GM18519 (cell line): Measurements from ENCODE around the gene LRRC1.

ENCODE experiments used
- ATAC-seq: cut with Tn5 transposase; IDR thresholded peaks from one replicate; pipeline ENCODE4 v1.9.1; 2021; ENCODE audit warnings: mild to moderate bottlenecking, moderate library complexity; ENCODE audit not compliant: unreplicated experiment, low FRiP score

LRRC1 gene

DNA sequence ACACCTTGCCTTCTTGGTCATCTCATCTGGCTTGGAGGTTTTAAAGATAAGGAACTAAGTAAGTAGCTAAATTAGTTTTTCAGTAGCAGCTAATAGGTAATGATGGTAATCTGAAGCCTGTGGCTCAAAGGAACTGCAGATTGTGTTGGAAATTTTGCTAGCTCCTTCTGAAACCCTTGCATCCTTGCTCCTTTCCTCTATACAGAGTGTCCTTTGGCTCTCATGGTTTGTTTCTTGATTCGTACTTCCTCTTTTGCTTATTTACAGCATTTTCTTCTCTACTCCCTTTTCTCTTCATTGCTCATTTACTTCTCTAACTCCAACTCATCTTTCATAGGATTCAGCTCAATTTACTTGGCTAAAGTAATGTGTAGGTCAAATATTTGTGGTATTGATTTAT is 19.0 kb downstream of the LRRC1 start:
- no peak for ATAC-seq

DNA sequence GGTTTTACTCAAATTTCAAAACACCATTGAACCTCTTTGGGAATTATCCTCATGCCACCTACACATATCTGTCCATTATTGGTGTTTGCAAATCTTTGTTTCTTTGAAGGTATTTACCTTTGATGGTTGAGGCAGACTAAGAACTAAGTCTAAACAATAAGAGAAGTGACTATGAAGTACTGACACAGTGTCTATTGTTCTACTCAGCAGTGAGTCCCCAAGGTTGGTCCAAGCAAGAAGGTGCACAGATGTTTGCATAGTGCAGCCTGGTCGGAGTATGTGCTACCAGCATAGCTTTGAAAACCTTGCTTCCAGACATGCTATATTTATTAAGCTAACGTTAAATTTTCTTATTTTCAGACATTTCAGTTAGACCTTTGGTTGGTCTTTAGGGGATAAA is 19.5 kb downstream of the LRRC1 start:
- ATAC-seq: no peak

DNA sequence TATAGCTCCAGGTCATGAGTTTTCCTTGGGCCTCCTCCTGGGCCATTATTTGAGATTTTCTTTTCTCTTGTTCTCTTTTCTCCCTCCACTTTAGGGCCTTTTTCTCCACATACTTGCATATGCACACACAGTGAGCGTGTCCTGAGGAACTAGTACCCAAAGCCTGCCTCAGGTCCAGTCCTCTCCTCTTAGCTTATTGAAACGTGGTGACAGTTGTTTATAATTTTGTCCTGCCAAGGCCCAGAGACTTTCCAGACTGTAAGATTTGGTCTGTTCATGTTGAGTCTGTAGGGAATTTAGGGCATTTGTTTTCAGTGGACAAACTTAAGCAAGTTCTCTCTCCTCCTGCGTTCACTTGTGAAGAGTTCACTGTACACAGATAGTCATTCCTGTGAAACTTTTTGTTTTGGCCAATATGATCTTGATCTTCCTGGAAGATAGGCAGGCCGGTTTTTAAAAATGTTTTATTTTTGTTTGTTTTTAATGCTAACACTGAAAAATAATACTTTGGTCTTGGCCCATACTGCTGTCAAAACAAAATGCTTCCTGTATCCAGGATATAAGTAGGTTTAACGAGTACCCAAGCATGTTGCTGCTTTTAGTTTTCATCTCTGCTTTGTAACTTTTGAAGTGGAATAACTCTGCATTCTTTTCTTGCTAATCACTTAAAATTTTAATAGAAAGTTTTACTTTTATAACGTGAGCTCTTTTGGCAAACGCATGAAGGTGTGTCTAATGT is 20.7 kb downstream of the LRRC1 start:
- no peak for ATAC-seq

DNA sequence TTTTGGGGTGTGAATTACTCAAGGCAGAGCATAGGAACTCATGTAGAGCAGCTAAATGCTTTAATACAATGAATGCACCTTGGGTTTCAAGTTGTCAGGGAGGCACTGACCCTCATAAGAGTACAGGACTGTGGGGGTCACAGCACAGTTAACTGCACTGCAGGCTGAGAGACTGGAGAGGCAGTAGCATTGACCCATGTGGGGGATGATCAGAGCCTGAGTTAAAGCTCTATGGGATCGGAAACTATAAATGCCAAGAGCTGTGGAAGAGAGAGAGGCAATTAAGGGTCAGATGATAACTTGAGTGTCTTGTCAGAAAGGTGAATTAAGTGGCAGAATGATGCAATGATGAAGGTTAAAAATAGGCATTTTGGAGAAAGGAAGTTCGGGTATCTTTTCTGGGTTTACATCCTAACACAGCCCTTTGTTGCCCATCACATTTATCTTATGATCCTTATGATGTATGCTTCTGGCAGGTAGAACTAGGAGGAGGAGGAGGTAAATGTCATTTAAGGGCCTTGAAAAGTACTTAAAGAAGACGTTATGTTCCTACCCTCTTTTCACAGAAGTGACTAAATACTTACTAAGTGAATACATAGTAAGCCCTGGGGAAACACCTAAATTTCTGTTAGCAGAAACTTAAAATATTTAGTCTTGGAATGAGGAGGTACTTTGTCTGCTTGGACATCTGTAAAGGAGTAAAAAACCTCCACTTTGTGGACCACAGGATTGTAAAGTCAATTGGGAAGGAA is 24.2 kb downstream of the LRRC1 start:
- ATAC-seq: no peak

DNA sequence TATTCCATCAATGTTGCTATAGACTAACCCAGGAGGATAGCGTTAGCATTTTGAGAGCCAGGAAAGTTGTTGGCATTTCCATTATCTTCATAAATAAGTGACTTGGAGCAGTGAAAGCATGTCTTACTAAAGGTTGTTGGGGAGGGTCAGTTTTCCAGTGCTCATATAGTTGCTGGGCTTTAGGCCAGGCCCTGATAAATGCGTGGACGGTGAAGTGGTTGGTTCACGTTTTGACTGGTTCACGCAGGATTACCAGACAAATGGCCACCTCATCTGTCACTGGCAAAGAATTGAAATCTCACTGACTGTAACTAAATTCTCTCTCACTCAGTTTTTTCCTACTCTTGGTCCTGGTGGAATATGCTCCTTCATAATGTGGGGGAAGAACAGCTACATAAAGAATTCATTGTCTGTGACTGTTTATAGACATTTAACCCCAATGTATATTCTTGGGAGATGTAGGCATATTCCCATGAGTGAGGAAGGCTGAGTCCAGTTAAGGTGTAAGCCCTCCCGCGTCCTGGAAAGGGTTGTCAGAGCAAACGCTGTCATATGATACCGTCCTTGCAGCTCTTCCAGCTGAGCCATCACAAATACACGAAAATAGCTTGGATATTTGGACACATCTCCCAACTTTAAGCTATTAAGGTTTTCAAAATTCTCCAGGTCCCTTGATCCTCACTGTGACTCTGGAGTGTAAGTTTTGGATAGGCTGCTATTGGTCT is 27.8 kb downstream of the LRRC1 start:
- no peak for ATAC-seq

DNA sequence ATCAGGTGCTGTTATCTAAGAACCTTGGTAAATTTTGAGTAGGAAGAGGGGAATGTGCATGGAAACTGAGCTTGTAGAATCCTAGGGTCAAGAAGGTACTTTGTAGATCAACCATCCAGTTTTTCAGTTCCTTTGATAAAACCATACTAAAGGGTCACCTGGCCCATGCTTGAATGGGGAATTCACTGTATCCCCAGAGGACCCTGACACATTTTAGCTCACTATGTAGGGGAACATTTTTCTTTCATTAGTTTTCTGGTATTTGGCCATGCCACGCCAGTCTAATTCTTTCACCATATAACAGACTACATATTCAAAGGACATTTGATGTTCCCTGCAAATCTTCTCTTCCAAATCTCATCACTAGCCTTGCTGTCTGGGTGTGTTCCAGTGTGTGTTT is 29.9 kb downstream of the LRRC1 start:
- ATAC-seq: no peak

DNA sequence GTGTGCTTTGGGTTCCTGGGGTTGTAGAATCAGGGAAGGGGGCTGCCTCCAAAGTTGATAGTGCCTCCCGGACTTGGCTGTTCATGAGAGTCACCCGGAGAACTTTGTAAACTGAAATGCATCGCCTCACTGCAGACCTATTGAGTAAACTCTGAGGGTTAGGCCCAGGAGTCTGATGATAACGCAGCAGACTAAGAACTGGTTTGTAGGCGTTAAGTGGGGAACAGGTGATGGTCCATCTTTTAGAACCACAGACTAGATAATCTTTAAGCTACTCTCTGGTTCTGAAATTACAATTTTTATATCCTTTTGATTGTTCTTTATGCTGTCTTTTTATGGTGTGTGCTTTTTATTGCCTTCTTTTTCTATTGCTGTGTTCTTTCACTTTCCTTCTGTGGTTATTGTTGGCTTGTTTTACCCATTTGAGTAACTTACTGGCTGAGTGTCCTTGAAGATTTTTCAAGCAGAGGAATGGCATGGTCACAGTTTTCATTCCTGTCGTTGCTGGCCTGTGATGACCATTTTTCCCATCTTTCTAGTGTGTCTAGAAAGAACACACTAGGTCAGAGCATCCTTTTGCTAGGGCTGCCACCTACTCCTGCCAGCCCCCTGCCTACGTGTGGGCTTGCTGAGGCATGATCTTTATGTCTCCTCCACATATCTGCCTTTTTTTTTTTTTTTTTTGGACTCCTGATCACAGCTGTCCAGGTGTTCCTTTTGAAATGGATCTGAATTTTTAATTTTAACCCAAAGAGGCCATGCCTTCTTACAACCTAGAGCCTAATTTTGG is 30.9 kb downstream of the LRRC1 start:
- ATAC-seq: no peak

DNA sequence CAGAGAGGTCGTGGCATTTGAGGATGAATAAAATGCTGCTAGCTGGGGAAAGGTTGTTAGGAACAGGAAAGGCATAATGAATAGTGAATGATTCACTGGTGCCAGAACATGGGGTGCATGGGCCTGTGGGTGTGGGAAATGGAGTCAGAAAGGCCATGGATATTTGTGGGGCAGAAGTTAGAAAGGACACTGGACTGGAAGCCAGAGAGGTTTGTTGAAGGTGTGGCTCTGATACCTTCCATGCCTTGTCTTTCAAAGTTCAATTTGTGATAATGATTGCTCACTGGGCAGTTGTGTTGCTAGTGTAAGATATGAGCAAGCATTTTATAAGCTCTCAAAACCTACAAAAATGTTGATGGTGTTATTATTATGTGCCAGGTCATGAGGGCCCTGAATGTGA is 32.7 kb downstream of the LRRC1 start:
- no peak for ATAC-seq

DNA sequence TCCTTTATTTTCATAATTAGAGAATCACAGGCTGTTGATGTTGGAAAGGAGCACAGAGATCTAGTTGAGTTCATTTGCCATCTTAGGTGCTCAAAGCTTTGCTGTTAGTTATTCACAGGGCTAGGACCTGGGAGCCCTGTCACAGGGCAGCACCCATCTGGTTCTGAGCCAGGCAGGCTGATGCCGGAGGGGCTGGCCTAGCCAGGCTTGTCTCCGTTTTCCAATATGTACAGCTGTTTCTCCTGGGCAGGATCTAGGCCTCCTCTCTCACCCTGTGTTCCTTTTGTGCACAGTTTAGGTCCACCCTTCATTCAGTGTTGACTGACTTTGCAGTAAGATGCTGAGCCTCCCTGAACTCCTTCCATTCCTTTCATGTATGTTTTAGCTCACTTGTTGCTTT is 33.4 kb downstream of the LRRC1 start:
- no peak for ATAC-seq

DNA sequence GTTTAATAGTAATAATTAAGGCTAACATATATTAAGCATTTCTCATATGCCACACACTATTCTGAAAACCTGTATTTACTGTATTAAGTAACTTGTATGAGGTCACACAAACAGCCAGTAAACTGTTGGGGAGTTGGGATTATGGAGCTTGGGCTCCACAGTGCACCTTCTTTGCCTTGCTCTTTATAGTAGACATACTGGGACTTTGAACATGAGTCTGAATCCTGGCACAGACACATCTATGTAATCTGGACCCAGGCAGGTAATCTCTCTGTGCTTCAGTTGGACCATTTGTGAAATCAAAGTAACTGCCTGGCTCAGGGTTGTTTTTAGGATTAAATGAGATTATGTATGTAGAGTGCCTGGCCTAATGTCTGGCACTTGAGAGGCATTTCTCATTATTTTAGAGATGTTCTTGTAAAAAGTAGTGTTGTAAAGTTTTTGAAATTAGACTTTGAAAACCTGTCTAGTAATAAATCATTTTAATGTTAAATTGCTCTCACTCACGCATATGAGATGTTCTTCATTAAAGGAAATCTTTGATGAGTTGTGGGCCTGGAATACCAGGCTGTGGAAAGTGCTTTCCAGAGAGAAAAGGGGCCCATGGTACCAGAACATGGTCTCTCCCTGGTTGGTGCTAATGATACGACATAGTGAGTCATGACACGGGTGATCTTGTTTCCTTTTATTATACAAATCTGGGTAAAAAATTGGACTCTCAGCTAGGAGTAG is 34.3 kb downstream of the LRRC1 start:
- ATAC-seq: no peak

DNA sequence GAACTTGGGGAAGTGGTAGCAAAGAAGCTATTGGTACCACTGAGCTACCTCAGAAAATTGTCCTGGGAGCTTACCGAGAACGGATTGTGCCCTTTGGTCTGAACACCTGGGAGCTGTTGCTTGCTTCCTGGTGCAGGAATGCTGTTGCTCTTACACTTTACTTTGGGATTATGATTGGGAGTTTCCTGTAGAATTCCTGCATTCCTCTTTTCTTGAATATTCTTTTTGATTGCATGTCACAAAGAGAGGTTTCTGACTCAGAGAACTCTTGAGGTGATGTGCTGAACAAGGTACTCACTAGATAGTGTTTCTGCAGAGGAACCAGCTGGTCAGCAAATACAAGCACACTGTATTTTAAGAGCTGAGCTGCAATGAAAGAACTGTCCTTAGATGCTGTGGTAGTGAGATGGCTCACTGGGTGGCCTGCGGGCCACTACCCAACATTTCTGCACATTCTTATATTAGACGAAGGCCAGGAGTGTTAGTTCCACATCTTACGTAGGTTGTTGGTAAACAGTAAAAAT is 35.0 kb downstream of the LRRC1 start:
- no peak for ATAC-seq

DNA sequence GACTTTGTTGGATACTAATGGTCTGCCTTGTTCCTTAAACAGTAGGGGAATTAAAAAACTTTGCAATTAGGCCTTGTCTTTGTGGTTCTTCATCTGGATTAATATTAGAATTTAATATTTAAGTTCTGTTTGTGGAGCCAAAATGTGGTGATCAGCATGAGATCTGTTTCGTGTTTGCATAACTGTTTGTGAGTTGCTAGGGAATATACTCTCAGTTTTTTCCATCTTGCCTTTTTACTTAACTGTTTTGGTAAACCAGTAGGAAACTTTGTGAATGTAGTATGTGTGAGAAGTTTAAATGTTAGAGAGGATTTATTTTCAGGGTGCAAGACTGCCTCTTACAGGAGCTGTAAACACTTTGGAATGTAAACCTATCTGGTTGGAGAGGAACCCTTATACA is 35.6 kb downstream of the LRRC1 start:
- no peak for ATAC-seq

DNA sequence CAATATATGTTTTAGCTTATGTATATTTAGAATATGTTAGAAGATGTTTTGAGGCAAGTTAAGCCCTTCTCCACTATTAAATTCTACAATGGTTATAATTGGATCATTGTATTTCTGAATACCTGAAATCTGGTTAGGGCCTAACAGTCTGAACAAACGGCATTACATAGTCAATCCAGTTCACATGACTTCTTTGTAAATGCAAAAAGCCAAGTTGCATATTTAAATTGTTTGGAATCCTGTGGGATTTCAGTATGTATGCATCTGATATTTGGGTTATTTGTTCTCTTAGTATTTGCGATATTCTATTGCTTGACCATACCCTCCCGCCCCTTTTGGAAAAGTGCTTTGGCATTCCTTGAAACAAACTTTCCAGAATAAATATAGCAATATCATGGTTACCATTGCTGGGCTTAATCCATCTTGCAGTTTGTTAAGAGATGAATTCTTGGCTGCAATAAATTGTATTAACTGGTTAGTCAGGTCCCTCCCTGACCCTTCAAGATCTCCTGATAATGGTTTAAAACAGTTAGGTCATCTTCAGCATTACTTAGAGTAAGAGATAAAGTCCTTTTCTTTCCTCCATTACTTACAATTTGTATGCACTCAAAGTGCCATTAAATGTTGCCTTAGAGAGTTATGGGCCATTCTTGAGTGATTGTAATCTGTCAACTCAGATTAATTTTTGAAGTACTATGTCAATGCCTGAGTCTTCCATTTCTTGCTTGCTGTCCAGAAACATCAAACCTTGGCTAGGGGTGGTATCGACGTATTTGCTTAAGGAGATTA is 36.5 kb downstream of the LRRC1 start:
- ATAC-seq: no peak

DNA sequence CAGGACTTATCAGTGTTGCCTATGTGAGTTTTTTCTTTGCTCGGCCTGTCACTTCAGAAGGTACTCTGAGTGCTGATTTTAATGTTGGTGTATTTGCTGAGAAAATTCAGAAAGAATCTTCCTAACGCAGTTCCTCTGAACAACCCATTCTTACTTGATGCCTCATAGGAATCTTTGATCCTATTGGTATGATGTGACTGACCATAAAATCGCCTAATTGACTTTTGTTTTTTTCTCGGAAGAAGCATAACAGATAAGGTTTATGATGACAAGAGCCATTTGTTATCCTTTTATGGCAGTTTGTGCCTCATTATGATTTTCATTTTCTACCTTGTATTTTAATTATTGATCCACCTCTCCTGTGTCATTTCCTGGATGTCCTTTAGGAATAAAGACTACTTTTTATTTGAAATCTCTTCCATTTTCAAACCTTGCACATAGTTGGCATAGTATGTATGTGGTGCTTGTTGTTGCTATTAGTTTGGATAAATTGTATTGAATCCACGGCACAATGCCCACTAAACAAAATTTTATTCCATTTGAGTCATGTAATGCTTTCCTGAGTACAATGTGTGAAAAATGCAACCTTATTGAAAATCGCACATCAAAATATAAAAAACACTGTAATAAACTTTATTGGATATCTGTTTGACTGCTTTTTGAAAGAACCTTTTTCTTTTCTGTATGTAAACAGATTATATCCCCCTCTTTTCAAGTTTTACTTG is 37.3 kb downstream of the LRRC1 start:
- no peak for ATAC-seq

DNA sequence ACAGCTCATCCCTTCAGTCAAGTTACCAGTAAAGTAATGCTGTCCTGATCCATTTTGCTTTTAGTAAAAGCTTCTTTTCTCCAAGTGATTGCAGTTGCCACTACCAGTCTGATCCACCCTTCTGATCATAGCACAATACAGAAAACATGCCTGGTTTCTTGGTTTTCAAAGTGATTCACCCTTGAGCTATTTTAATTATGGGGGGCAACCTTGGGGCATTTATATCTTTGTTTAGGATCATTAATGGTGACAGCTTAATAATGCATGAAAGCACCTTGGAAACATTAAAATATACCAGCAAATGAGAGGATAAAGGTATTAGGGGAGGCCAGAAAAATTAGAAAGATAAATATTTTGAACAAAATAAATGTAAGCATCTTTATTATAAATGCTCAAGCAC is 38.4 kb downstream of the LRRC1 start:
- no peak for ATAC-seq

DNA sequence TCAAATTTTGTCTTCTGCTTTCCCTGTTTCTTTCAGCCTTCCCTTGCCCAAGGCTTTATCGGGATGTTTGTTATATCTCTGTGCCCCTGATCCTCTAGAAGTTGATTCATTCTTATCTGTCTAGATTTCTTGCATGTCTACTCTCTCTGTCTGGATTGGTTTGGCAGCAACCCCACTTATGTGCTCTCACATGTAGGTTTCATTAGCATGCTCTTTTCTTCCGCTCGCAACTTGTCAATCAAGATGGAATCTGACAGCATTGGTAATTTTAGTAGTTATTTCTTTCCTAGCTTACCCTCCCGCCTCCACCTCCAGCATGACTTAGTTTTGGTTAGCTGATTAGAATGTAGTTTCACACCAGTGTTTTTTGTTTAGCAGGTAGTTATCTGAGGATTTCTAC is 39.3 kb downstream of the LRRC1 start:
- ATAC-seq: no peak

DNA sequence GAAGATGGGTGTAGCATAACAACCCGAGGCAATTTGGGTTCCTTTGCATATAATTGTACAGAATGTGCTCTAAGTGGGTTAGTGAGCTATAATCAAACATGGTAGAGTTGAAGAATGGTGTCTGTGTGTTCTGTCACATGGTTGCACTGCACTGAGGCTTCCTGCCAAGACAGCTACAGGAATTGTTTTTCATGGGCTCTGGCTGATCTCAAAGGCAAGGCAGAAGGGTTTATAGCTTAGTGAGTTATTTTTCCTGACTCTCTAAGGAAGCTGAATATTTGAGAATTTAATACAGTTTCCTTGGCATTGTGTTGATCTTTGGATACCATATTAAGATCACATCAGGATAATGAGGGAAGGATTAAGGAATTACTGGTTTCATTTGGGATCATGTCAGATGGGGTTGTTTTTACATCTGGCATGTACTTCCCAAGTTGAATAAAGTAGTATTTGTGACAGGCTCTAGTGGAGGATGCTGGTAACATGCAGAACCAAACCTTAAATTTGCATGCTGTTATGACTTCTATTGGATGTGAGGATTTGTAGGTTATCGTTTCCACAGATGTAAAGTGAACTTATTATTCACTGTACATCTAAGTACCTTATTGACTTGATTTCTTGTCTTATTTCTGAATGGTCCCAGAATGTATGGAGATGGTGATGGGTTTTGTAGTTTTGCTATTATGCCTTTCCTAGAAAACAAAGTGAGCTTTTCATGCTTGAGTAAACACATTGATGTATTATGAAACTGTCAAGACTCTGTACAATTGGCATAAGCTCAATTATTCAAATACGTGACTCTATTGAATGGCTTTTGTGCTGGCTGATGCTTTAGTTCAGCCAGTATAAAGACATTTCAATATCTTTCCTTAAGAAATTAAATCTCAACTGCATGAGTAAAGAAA is 43.3 kb downstream of the LRRC1 start:
- ATAC-seq: no peak
